K562 (cell line): ENCODE measurements around the gene VGLL4. TPM values are rescaled to one million over a fixed set of nuclear protein-coding genes. Genes with fewer than 3 reads are reported as not detected.

Experiments used
- ATAC-seq: fragments of 200-7000 bp; cut with Tn5 transposase; 3 replicates; pipeline ENCODE4 v1.9.1; 2020; ENCODE audit warnings: moderate library complexity
- BruUV-seq: library from RNA; stranded (reverse); fragments of 400-500 nt; replicated peaks from 2 replicates; lab custom pipeline; 2021; lab: Mats Ljungman, UMichigan
- CTCF ChIA-PET: fragments of 300-600 bp; formaldehyde crosslinking; extraction: SDS; loops from one replicate; lab custom pipeline; 2021; ENCODE audit warnings: low intra/inter-chr PET ratio; lab: Yijun Ruan, JAX
- POLR2A ChIA-PET: fragments of 300-600, 350-650 bp; sonication (Branson Sonifier 250); formaldehyde crosslinking; extraction: SDS; loops from one replicate; lab custom pipeline; 2021; ENCODE audit warnings: antibody characterized with exemption, inconsistent platforms; lab: Yijun Ruan, JAX
- DNase-seq, 4 experiments: peaks; one replicate each; pipeline versions ENCODE4 v3.0.0 to v3.0.0-alpha.2; 2011 to 2018; ENCODE audit warnings: low spot score in 3 of 4, mixed read lengths in 3 of 4; ENCODE audit errors: extremely low read depth in 1 of 4
- FAIRE-seq: peaks from 2 replicates; lab custom pipeline; 2011; peaks lifted over from hg19 to GRCh38; lab: Jason Lieb, UNC
- H2AFZ ChIP-seq: 2 replicates; pipeline ENCODE4 v1.6.0; 2011; ENCODE audit warnings: low read depth, low read length, control low read depth, inconsistent platforms
- H3K27ac ChIP-seq: fragments of 200-600 bp; 3 replicates; pipeline ENCODE4 v1.8.0; 2011; ENCODE audit warnings: low read depth, mild to moderate bottlenecking, control low read depth, inconsistent platforms, low read length, moderate library complexity, mixed read lengths; ENCODE audit errors: extremely low read depth
- H3K27me3 ChIP-seq, 2 experiments: fragments of 300-600 bp in 1 of 2; 2 replicates in 1 of 2; 3 replicates in 1 of 2; pipeline versions ENCODE4 v1.6.0 to v1.8.0; 2011; ENCODE audit warnings: inconsistent platforms in 2 of 2, low read length in 2 of 2, mild to moderate bottlenecking in 1 of 2, mixed read lengths in 1 of 2, moderate library complexity in 1 of 2; ENCODE audit not compliant: control insufficient read depth in 2 of 2, insufficient read depth in 2 of 2
- H3K36me3 ChIP-seq: fragments of 300-600 bp; 3 replicates; pipeline ENCODE4 v1.8.0; 2011; ENCODE audit warnings: mild to moderate bottlenecking, low read length, inconsistent platforms; ENCODE audit not compliant: control insufficient read depth, insufficient read depth
- H3K4me1 ChIP-seq, 2 experiments: fragments of 200-600 bp in 1 of 2; replicated peaks in 1 of 2; 2 replicates in 1 of 2; 3 replicates in 1 of 2; pipeline versions ENCODE4 v1.5.1 to v1.8.0; 2011; ENCODE audit warnings: inconsistent platforms in 2 of 2, low read length in 2 of 2, mild to moderate bottlenecking in 1 of 2, mixed read lengths in 1 of 2, moderate library complexity in 1 of 2; ENCODE audit not compliant: control insufficient read depth in 2 of 2, insufficient read depth in 2 of 2
- H3K4me2 ChIP-seq: 2 replicates; pipeline ENCODE4 v1.6.1; 2011; ENCODE audit warnings: low read length, control low read depth, inconsistent platforms, mixed read lengths; ENCODE audit not compliant: insufficient read depth
- H3K4me3 ChIP-seq: fragments of 200-600 bp; sonication (generic), shearing (Covaris generic); 2 replicates; pipeline ENCODE4 v1.5.1; 2016; ENCODE audit warnings: control low read depth, inconsistent platforms
- H3K79me2 ChIP-seq: fragments of 200-600 bp; 3 replicates; pipeline ENCODE4 v1.8.0; 2011; ENCODE audit warnings: low read length, inconsistent platforms; ENCODE audit not compliant: control insufficient read depth, insufficient read depth
- H3K9ac ChIP-seq, 2 experiments: 2 replicates each; pipeline versions ENCODE4 v1.6.0 to v1.6.1; 2011; ENCODE audit warnings: low read depth in 2 of 2, low read length in 2 of 2, control low read depth in 1 of 2, inconsistent platforms in 1 of 2, mild to moderate bottlenecking in 1 of 2, mixed read lengths in 1 of 2; ENCODE audit not compliant: insufficient read depth in 1 of 2
- H3K9me1 ChIP-seq: one replicate; pipeline ENCODE4 v1.6.0; 2011; ENCODE audit warnings: inconsistent platforms, mild to moderate bottlenecking, low read length, moderate library complexity; ENCODE audit not compliant: control insufficient read depth, insufficient read depth
- H3K9me3 ChIP-seq: replicated peaks from 2 replicates; pipeline ENCODE4 v1.5.1; 2011; ENCODE audit warnings: low read depth, low read length, inconsistent platforms; ENCODE audit not compliant: control insufficient read depth, insufficient read depth
- H4K20me1 ChIP-seq: replicated peaks from 2 replicates; pipeline ENCODE4 v1.6.1; 2011; ENCODE audit warnings: low read length, inconsistent platforms, mixed read lengths; ENCODE audit not compliant: control insufficient read depth, insufficient read depth
- CBX1 ChIP-seq: sonication (generic); IDR thresholded peaks from 2 replicates; pipeline ENCODE4 v1.6.1; 2016; ENCODE audit warnings: antibody characterized with exemption, low read depth, mild to moderate bottlenecking
- KLF10 ChIP-seq: fragments of 250-450 bp; sonication (Bioruptor Pico); IDR thresholded peaks from 2 replicates; pipeline ENCODE4 v1.6.1; 2021; ENCODE audit warnings: matching md5 sums
- POLR2G ChIP-seq: fragments of 200-400 bp; formaldehyde crosslinking; IDR thresholded peaks from 2 replicates; pipeline ENCODE4 v1.6.1; 2017; ENCODE audit warnings: low read depth, mild to moderate bottlenecking, antibody characterized with exemption, low read length, moderate library complexity
- RBM22 ChIP-seq: fragments of 200-400 bp; formaldehyde crosslinking; IDR thresholded peaks from 2 replicates; pipeline ENCODE4 v1.6.1; 2018; ENCODE audit warnings: low read length, low read depth; ENCODE audit not compliant: poor library complexity, severe bottlenecking
- SNRNP70 ChIP-seq: fragments of 200-400 bp; formaldehyde crosslinking; optimal IDR thresholded peaks from 2 replicates; pipeline ENCODE3; 2017; ENCODE audit warnings: low read depth, low read length
- ZNF212 ChIP-seq: fragments of 450-650 bp; formaldehyde crosslinking; IDR thresholded peaks from 2 replicates; pipeline ENCODE4 v1.4.0; 2020; ENCODE audit warnings: mild to moderate bottlenecking
- WGBS: fragments of 100-300 bp; shearing (Covaris generic); methylation state at CpG from one replicate; pipeline ENCODE4 v1.1.6; 2016; ENCODE audit warnings: low coverage, mixed read lengths; ENCODE audit not compliant: insufficient coverage; ENCODE audit errors: missing lambda C conversion rate; 5-methylcytosine and 5-hydroxymethylcytosine counted together
- in situ Hi-C: fragments of 300-500 bp; cut with MboI; formaldehyde crosslinking; loops from 4 replicates; pipeline ENCODE4 v1.15.0; 2018; ENCODE audit warnings: inconsistent platforms, mixed read lengths
- intact Hi-C: fragments of 100-400 bp; cut with micrococcal nuclease; formaldehyde crosslinking; loops from 2 replicates; pipeline ENCODE4 v1.14.2; 2022
- polyA plus RNA-seq, 8 experiments: library from polyadenylated mRNA; depleted of rRNA in 4 of 8; stranded (reverse) in 5 of 8; unstranded in 3 of 8; fragments of >200 nt; fragmentation: Nextera tagmentation in 2 of 8; fragmentation: Illumina TruSeq in 1 of 8; extraction: Ambion mirVana in 2 of 8; extraction: Trizol in 1 of 8; gene quantifications; 2 replicates each; pipeline versions ENCODE4 v1.2.1 to v1.2.3, GENCODE V29; 2011 to 2014; ENCODE audit warnings: inconsistent platforms in 1 of 8, missing spikeins in 1 of 8
- total RNA-seq, 7 experiments: library from RNA; depleted of rRNA in 6 of 7; stranded (reverse); fragments of >200 nt in 6 of 7; fragmentation: Illumina TruSeq in 2 of 7; extraction: Trizol in 2 of 7; gene quantifications; 2 replicates each; pipeline versions ENCODE4 v1.2.1 to v1.2.3, GENCODE V29; 2011 to 2021; ENCODE audit warnings: low replicate concordance in 1 of 7
- TF ChIP-seq, protein P1 (sequence below): fragments of 450-650 bp; formaldehyde crosslinking; IDR thresholded peaks from 2 replicates; pipeline ENCODE4 v1.4.0; 2022; ENCODE audit warnings: missing genetic modification characterization

Gene VGLL4
- total and polyA plus RNA-seq, 9 of the 15 experiments (the other 6 are each of a cell fraction or from before 2014, with no cell fraction given), result 0.27 to 10.9 (median 8.6) TPM

DNA sequence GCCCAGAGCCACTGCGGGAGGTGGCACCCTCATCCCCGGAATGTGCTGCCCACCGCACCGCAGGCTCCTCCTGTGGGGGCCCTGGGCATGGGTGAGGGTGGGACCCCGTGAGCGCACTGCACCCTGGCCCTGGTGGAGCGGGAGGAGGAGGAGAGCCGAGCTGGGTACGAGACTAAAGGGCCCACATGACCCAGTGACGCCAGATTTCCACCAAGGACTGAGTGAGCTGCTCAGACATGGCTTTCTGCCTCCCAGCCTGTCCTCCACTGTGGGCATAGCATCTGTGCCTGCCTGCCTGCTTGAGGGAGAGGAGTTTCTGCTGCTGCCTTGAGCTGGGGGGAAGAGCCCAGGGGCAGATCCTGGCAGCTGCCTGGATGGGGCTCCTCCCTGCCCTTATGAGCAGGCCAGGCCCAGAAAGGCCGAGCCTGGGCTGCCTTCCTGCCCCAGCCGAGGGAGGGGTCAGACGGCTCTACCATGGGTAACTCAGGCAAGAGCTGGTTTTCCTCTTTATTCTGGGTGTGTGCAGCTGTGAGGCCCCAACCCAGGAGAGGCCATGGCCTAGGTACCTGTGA is 88.4 kb downstream of the VGLL4 start:
- ChIA-PET POLR2A (interaction anchor here (0.5 to 1.0 kb wide), 4 partner anchors 8 to 46 kb away, joined by 3 to 5 read pairs (median 3); no protein-coding TSS in a partner anchor), CTCF (no interaction called here)
- no peak for DNase-seq
- H3K27me3 ChIP-seq, result no peaks in the 10 kb centered on the region
- no peak overlapping the region for H3K27ac ChIP-seq
- H2AFZ ChIP-seq, result no peak overlapping the region
- no peak overlapping the region for H3K9ac ChIP-seq
- peaks cover 3% of the 10 kb centered on the region; the same call in 1 of the 3 replicates for H3K36me3 ChIP-seq
- 83% methylated on average over 13 of the region's 13 CpGs for WGBS
- no peak overlapping the region for H3K4me3 ChIP-seq
- TF ChIP-seq KLF10 (CRISPR knock-in tag) (no peak), ZNF212 (CRISPR knock-in tag) (no peak), SNRNP70 (no peak), POLR2G (peak; percentile 44; the same call in 1 of the 2 replicates), CBX1 (no peak), RBM22 (peak; percentile 33)
- TF ChIP-seq, protein P1, sequence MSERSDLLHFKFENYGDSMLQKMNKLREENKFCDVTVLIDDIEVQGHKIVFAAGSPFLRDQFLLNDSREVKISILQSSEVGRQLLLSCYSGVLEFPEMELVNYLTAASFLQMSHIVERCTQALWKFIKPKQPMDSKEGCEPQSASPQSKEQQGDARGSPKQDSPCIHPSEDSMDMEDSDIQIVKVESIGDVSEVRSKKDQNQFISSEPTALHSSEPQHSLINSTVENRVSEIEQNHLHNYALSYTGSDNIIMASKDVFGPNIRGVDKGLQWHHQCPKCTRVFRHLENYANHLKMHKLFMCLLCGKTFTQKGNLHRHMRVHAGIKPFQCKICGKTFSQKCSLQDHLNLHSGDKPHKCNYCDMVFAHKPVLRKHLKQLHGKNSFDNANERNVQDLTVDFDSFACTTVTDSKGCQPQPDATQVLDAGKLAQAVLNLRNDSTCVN (CRISPR knock-in tag), result no peak
- in situ Hi-C loops (no loop called here), intact Hi-C loops (no loop called here)
- no peaks in the 10 kb centered on the region for H3K9me1 ChIP-seq
- no TSS peak for BruUV-seq
- no peaks in the 10 kb centered on the region for H3K79me2 ChIP-seq
- no peak for FAIRE-seq
- H3K9me3 ChIP-seq, result no peaks in the 10 kb centered on the region
- peaks cover 0 to 8% of the 10 kb centered on the region in 2 experiments; a peak in 1 of 5 replicates for H3K4me1 ChIP-seq
- H4K20me1 ChIP-seq, result no peaks in the 10 kb centered on the region; the same call in 1 of the 2 replicates
- no peak overlapping the region for H3K4me2 ChIP-seq
- ATAC-seq, result no peak
